ENCODE data around the gene MICALL2. TPM values are rescaled to one million over a fixed set of nuclear protein-coding genes. Genes with fewer than 3 reads are reported as not detected.

MICALL2 gene
- polyA plus RNA-seq, 2 donors, result 20.9 to 50.7 TPM

GRCh38 chr7:1385086-1385808, 74.0 kb downstream of the MICALL2 start:
- H3K27me3 ChIP-seq (ENCODE audit: control insufficient read depth in 1 of 2, insufficient read depth in 2 of 2, low read length in 2 of 2), result peaks cover 0 to 2% of the 10 kb centered on the region in 2 donors

More at GRCh38 chr7:1385086-1385808, 74.0 kb downstream of the MICALL2 start:
- WGBS, 2 donors, result 46 to 49% methylated on average over 23 of the region's 23 CpGs
- no peaks in the 10 kb centered on the region for H3K36me3 ChIP-seq (ENCODE audit: control insufficient read depth in 2 of 2, insufficient read depth in 2 of 2, low read length in 1 of 2)
- no peak overlapping the region for H3K27ac ChIP-seq (ENCODE audit: low read depth in 2 of 2, low read length in 1 of 2)
- H3K4me1 ChIP-seq (ENCODE audit: control insufficient read depth in 2 of 2, insufficient read depth in 2 of 2, low read length in 1 of 2), result no peaks in the 10 kb centered on the region
- H3K9me3 ChIP-seq (ENCODE audit: control insufficient read depth in 2 of 2, insufficient read depth in 1 of 2, low read depth in 1 of 2, low read length in 1 of 2), result peaks cover 0 to 4% of the 10 kb centered on the region in 2 donors
- H3K4me3 ChIP-seq (ENCODE audit: low read depth in 1 of 2, low read length in 2 of 2), result no peak overlapping the region

Other genes with a start within 250 kb of the MICALL2 start
- gene UNCX, start 226.6 kb downstream of the MICALL2 start, polyA plus RNA-seq, result not detected
- gene INTS1, start 44.9 kb upstream of the MICALL2 start, polyA plus RNA-seq, result 10 to 100 TPM; 36.6 to 42.2 TPM
- gene MAFK, start 71.2 kb upstream of the MICALL2 start, polyA plus RNA-seq, result 10 to 100 TPM; 15.5 to 25.0 TPM
- gene TMEM184A, start 96.7 kb upstream of the MICALL2 start, polyA plus RNA-seq, result 100 to 1,000 TPM in 1 of 2 donors, 10 to 100 TPM in 1; 80.2 to 187 TPM
- 10 to 100 TPM; 66.9 to 72.3 TPM for gene PSMG3, start 110.6 kb upstream of the MICALL2 start, polyA plus RNA-seq
- under 1 TPM; 0.16 to 0.39 TPM for gene ELFN1, start 210.8 kb upstream of the MICALL2 start, polyA plus RNA-seq